Smooth muscle cell of the brain vasculature (primary cell): ENCODE measurements around the gene MFAP1.
"Not testable (repeated sequence)": the region's sequence is repeated elsewhere in the genome, so short reads cannot be mapped to it uniquely, and the experiment has no call there.

ENCODE experiments used
- DNase-seq: peaks from one replicate; pipeline ENCODE4 v3.0.0-alpha.2; 2012; ENCODE audit warnings: low read depth, low spot score

MFAP1 gene

DNA sequence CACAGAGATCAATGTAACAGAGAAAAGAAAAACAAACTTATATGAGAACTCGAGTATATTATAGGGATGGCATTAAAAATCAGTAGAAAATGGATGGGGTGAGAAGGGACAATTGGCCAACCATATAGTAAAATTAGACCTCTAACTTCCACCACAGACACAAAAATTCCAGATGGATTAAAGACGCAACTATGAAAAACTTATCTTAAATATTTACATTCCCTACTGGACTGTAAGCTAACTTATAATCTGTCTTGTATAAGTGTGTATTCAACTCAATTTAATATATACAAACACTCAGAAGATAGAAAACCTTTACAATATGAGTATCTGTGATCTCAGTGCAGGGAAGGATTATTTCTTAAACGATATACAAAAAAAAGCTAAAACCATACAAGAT is 3.0 kb downstream of the MFAP1 start:
- DNase-seq = no peak

DNA sequence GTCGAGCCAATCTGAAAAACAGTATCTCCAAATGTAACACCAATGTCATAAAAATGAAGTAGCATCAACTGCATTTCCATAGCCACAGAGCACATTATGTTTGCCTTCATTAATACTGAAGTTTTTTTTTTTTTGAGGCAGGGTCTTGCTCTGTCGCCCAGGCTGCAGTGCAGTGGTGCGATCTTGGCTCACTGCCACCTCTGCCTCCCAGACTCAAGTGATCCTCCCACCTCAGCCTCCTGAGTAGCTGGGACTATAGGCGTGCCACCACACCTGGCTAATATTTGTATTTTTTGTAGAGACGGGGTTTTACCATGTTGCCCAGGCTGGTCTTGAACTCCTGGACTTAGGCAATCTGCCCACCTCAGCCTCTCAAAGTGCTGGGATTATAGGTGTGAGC is 9.4 kb downstream of the MFAP1 start:
- DNase-seq = not testable (repeated sequence)

DNA sequence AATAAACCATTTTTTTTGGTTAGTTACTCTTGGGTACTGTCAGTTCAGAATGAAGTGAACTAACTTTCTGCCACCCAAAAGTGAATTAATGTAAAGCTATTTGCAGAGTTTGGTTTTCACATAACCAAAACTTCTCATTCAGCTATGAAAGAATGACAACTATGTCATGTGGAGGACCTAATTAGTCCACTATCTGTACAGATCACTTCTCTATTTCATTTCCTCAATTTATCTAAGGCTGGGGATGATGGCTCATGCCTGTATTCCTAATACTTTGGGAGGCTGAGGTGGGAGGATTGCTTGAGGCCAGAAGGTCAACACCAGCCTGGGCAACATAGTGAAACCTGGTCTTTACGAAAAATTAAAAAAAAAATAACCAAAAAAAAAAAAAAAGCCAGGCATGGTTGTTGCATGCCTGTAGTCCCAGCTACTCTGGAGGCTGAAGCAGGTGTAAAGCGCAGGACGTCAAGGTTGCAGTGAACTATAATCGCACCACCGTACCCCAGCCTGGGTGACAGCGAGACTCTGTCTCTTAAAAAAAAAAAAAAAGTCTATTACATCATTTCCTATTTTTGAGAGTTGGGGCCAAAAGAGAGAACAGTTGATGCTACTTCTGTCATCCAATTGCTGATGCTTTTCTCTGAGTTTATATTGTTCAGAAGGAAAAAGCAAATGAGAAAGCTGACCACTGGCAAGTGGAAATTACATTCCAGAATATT is 15.4 kb downstream of the MFAP1 start:
- DNase-seq = no peak

DNA sequence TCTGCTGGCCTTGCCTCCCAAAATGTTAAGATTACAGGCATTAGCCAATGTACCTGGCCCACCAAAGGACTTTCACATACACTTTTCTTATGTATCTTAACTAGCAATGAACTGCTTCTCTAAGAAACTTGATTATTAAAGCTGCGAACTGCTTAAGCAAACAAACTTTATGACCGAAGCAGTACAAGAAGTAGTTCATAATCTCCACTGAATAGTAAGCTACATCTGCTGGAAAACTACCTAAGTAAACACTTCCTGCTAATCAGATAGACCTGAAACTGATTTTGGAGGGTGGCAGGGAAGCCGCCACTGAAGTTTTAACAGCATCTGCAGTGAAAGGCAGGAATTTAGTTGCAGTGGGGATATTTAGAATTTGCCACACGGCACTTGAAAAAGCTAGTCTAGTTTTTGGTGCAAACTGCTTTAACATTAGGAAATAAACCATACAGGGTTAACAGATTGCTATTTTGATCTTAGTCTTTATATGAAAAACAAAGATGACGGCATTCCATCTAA is 16.0 kb downstream of the MFAP1 start:
- DNase-seq = no peak

DNA sequence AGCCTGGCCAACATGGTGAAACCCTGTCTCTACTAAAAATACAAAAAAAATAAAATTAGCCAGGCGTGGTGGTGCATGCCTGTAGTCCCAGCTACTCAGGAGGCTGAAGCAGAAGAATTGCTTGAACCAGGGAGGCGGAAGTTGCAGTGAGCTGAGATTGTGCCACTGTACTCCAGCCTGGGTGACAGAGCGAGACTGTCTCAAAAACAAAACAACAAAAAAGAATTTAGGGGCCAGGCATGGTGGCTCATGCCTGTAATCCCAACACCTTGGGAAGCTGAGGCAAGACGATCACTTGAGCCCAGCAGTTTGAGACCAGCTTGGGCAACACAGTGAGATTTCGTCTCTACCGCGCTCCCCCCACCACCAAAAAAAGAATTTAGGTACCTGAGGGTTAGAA is 21.8 kb downstream of the MFAP1 start:
- not testable (repeated sequence) for DNase-seq

DNA sequence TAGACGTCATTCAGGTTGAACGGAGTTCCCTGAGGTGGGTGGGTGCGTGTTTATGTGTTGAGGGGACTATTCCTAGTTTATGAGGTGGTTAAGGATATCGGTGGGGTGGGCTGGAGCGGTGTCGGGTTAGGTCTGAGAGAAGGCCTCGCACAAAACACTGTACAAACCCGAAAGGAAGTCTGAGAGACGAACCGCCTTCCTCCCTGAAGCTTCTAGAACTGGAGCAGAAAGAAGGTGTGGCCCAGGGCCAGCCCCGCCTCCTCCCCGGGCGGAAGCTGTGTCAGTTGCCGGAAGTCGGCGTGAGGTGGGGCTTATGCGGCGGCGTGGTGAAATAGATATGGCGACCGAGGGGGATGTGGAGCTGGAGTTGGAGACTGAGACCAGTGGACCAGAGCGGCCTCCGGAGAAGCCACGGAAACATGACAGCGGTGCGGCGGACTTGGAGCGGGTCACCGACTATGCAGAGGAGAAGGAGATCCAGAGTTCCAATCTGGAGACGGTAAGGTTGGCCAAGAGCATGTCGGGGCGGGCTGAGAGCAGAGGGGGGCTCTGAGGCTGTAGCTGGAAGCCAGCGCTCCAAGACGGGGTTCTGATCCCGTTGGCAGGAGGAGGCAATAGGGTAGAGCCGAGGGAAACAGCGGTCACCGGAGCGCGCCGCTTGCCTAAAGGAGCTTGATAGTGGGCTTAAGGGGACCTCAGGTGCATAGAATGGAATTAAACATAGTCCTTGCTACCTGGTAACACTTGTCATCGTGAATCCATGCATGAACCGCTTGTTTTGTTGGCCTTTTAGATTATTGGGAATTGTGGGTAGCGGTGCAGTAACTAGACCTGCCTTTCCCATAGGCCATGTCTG is 24.0 kb downstream of the MFAP1 start, which contains the start of gene HYPK:
HYPK (plus strand) TSS at position 314 of the 856 bp plus-strand sequence; CDS start at position 338, 24 bp downstream.
- peak; percentile 69 for DNase-seq

DNA sequence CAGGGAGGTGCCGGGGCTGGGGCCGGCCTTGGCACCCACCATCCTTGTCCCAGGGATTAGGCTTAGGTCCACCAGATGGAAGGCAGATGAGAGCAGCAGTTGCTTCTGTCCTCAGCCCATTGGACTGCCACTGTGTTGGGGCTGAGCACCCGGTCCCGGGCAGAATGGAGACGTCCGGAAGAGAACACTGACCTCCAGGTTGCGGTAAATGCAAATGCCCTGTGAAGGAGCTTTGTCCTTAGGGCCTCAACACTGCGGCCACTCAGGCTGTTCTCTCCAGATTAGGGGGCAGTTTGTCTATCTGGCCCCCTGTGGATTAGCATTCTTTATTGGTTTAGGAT is 24.6 kb downstream of the MFAP1 start, which contains the start of gene SERINC4:
SERINC4 (minus strand) TSS at position 276 of the 341 bp plus-strand sequence; CDS start at position 42, 234 bp downstream.
- no peak for DNase-seq

DNA sequence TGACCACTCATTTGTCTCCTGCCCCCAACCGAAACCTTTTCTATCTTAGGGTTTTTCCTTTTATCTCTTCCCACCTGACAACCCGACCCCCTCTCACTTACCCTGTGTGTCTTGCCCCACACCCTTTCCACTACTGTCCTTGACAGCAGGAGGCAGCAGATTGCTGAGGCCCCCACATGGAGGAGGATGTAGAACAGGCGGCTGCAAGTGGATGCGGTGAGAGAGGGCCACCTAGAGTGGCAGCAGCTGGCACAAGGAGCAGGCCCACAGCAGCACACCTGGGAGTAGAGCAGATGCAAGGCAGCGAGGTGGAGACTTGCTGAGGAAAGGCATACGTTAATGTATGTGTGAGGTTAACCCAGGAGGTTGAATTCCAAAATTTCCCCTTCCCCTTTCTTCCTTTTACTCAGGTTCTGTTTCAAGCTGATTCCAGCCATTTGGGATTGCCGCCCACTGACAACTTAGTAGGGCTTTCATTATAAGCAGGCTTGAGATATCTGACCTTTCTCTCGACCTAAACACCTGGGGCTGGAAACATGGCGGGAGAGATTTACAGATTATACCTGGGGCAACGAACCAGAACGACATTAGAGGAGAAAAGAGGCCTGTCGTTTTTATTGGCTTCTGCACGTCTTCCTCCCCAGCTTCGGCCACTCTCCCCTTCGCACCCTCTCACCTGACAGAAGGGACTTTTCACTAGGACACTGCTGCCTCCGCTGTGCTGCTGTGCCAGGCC is 25.1 kb downstream of the MFAP1 start:
- DNase-seq = no peak

DNA sequence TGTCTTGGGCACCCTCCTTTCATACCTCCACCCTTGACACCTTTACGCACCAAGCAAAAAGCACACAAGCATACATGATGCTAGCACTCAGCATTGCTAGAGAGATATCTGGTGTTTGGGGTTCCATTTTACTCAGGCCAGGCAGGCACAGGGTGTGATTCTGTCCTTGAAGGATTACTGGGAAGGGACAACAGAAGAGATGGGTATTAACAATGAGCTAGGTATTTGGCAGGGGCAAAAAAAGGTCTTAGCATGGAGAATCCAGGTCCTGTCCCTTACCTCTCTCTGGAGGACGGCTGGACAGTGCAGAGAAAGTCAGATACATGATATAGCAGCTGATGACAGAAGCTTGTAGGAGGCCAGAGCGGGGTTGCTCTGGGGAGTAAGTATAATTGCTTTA is 27.9 kb downstream of the MFAP1 start:
- no peak for DNase-seq

DNA sequence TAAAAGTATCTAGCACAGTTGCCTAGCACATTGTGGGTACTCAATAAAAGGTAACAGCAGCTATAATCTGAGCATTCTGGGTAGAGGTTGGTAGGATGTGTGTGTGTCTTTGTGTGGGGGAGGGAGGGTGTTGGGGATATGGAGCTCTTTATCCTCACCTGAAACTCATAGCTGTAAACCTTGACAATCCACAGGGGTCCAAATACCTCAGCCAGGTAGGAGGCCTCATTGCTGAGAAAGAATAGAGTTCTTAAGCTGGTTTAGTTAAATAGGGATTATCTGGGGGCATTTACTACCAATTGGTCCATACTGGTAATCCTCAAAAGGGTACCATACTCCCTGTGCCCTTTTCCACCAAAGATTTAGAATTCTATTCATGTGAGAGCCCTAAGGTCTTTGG is 28.5 kb downstream of the MFAP1 start:
- no peak for DNase-seq

DNA sequence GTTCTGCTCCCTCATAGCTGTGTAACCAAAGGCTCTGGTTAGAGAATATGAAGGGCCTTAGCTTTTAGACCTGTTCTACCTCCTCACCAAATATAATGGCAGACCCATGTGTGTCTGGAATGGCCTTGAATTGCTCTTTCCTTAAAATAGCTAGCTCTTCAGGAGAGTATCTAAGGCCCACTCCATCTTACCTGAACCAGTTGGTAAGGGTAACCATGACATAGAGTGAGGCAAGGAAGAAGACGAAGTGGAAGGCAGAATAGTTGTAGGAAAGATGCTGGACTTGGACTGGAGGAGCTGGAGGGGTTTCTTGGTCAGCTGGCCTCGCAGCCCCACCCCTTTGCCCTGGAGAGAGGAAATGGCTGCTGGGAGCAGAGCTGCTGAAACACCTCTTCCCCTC is 29.3 kb downstream of the MFAP1 start:
- DNase-seq = no peak

DNA sequence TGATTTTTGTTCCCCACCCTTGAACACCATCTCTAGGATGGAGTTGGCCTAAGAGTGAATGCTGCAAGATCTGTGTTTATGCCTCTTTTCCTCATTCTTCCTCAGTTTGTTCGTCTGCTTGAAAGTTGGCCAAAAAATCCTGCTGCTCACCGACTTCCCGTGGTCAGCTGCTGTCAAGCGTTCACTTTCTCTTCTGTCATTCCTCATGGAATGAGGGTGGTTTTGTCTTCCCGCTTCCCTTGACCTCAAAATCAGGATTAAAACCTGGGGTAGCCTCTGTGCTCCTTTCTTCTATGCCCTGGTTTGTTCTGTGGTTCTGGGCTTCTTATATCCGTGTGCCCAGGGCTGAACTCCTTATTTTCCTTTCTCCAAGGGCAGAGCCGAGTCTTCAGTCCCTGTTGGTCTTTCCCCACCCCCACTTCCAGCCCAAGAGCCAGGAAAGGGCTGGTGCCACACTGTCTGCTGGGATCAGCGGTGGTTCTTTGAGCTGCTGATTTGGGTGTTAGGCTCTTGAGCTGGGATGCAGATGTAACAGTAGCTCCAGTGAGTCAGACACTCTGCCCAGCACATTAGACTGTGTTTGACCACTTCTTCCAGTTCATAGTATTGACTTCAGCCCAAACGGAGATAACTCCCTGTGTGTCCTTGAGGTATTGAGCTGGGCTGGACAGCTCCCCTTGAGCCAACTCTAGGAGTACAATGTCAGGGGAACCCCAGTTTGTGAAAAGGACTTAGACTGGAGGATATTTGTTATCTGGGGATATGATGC is 30.0 kb downstream of the MFAP1 start:
- no peak for DNase-seq

DNA sequence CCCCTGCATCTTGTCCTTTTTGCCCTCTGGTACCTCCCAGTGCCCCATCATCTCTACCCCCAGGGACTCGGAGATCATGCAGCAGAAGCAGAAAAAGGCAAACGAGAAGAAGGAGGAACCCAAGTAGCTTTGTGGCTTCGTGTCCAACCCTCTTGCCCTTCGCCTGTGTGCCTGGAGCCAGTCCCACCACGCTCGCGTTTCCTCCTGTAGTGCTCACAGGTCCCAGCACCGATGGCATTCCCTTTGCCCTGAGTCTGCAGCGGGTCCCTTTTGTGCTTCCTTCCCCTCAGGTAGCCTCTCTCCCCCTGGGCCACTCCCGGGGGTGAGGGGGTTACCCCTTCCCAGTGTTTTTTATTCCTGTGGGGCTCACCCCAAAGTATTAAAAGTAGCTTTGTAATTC is 30.8 kb downstream of the MFAP1 start:
- no peak for DNase-seq

DNA sequence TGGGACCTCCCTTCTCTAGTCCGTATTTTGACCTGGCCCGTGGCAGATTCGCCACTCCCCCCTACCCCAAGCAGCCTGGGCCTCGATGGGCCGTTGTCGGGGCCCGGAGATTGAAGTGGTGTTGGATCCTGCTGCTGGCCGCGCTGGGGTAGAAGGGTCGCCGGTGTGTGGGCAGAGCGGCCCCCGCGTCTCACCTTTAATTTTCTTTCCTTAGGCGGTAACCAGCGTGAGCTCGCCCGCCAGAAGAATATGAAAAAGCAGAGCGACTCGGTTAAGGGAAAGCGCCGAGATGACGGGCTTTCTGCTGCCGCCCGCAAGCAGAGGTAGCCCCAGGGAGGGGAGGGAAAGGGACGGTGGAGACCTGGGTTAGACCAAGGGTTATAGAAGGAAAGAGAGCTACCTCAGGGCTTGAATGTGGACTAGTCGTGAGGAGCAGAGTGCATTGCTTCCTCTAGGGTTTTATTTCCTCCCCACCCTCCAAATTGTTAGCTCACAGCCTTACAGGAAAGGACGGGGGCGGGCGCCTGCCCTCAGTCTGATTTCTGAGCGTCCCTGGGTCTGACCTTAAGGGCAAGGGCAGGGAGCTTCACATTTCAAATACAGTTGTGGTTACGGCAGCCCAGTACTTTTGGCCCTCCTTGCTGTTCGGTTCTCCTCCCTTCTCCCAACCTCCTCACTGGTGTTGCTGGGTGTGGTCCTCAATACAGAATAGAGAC is 31.6 kb downstream of the MFAP1 start:
- DNase-seq = no peak

DNA sequence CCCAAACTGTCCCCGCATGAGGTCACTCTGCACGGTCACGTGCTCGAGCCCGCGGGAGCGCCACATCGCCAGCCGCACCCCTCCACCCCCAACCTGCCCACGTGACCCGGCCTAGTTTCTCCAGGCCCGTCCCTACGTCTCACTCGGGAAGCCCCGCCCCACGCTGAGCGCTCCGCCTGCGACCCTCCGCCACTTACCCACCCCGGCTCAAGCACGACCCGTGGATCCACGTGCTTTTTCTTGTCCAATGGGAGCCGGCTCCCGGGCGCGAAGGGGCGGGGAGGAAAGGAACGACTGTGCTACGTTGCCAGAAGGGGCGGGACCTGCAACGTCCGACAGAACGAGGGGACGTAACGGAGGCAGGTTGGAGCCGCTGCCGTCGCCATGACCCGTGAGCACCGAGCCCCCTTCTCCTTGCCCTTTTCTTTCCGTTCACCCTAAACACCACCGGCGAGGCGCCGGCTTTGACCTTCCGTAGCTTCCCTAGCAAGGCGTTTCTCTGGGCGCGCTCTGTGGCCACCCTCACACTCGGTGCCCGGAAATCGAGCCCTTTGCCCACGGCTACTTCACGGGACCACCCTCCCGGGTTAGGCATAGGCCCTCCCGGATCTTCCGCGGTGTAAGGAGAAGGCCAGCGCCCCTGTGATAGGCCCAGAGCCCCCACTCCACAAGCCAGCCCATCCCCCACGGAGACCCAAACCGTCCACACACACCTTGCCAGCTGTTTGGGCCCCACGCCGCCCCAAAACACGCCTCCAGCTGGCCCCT is 32.3 kb downstream of the MFAP1 start, which contains the start of gene SERF2:
SERF2 (plus strand) TSS at position 328 of the 768 bp plus-strand sequence; CDS start at position 385, 57 bp downstream.
- DNase-seq = peak; percentile 100

DNA sequence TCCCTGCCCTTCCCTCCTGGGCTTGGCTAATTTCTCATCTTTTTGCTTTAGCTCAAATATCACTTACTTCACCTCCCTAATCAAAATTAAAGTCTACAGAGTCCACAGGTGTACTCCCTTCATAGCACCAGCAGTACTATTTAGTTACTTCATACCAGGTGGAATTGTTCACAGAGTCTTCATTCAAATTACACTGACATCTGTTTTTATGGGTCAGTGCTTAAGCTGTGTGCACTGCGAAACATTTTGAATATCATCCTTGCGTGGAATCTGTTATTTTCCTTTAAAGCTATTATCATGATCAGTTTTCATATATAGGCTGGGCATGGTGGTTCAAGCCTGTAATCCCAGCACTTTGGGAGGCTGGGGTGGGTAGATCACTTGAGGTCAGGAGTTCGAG is 35.1 kb downstream of the MFAP1 start:
- no peak for DNase-seq

DNA sequence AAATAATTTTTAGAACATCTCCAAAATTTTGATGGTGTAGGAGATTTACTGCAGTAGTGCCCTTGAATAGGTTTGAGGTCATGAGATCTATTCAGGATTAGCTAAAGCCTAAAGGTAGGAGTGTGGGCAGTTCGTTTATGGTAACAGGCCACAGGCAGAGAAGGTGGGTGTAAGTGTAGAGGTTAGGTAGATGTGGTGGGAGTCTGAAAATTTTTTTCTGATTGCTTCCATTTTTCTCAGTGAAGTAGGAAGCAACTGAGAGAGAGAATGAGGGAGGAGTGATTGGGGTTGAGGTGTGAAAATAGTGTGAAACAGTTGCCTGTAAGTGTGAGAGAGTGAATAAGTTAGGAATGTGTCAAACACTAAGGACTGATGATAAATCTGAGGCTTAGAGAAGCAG is 45.5 kb downstream of the MFAP1 start:
- DNase-seq = no peak

DNA sequence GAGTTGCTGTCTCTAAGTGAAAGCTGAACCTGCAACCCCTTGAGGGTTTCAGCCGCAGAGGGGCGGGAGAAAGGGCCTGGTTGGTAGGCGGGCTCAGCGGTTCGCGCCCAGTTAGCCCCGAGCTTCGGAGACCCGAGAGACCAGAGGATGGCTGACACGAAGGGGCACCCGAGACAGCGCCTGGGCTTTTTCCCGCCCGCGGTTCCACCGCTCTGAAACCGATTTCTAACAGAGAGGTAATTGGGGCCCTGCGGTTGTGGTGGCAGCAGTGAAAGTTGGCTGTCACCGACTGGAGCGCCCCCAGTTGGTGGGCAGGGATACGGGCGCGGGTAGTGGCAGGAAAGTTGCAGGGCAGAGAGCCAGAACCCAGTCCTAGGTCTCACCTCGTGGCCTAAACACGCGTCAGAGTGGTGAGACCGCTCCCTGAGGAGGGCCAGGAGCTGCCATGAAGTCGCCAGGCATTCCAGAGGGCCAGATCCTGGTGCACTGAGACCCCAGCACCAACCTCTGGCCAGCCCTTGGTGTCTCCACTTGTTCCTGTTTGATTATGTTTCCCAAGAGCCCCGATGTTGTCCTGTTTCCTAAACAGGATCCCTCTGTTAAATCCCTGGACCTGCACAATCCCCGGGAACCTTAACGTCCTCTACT is 47.1 kb downstream of the MFAP1 start:
- no peak for DNase-seq

DNA sequence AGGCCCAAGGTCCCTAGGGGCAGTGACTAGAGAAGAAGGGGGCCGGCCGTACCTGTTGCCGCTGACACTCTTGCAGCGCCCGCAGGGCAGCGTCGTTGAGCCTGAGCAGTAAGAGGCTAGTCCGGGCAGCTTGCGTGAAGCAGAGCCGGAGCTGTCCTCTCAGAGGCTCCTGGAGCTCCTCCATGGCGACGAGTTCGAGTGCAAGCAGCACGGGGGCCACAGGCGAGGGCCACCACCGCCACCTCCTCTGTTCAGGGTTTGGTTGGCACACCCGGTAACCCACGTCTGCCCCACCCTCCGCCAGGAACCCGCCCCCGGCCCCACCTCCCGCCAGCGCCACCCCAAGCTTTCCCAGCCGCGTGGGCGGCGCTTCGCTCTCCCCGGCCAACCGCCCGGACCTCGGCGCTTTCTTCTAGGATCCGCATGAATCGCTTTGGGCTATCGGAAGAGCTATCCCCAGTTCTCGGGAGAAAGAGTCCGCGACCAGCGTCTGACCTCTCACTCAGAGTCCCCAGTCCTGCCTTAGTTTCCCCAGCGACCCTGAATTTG is 47.7 kb downstream of the MFAP1 start, which contains the start of gene ELL3:
ELL3 (minus strand) TSS at position 249 of the 549 bp plus-strand sequence; CDS start at position 184, 65 bp downstream.
- no peak for DNase-seq
